Measurements from ENCODE around the gene CALD1.
A peak's percentile ranks its signal among the peaks of the same experiment; 100 is the strongest.

The CALD1 gene

DNA sequence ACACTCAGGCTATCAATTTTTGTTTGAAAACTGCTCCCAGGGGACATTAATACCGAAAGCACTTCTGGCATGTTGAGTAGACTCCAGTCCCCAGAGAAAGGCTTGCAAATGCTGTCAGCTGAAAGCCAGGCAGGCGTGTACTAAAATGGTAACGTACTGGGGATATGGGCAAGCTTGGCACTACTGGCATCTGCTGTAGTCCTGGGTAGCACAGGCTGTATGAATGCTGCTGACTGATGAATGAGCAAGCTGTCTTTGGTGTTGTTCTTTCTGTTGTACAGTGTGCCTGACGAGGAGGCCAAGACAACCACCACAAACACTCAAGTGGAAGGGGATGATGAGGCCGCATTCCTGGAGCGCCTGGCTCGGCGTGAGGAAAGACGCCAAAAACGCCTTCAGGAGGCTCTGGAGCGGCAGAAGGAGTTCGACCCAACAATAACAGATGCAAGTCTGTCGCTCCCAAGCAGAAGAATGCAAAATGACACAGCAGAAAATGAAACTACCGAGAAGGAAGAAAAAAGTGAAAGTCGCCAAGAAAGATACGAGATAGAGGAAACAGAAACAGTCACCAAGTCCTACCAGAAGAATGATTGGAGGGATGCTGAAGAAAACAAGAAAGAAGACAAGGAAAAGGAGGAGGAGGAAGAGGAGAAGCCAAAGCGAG, 153.4 kb downstream of the CALD1 start:
- no peak for DNase-seq

DNA sequence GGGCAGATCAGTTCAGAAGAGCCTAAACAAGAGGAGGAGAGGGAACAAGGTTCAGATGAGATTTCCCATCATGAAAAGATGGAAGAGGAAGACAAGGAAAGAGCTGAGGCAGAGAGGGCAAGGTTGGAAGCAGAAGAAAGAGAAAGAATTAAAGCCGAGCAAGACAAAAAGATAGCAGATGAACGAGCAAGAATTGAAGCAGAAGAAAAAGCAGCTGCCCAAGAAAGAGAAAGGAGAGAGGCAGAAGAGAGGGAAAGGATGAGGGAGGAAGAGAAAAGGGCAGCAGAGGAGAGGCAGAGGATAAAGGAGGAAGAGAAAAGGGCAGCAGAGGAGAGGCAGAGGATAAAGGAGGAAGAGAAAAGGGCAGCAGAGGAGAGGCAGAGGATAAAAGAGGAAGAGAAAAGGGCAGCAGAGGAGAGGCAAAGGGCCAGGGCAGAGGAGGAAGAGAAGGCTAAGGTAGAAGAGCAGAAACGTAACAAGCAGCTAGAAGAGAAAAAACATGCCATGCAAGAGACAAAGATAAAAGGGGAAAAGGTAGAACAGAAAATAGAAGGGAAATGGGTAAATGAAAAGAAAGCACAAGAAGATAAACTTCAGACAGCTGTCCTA, 154.1 kb downstream of the CALD1 start:
- DNase-seq: no peak

DNA sequence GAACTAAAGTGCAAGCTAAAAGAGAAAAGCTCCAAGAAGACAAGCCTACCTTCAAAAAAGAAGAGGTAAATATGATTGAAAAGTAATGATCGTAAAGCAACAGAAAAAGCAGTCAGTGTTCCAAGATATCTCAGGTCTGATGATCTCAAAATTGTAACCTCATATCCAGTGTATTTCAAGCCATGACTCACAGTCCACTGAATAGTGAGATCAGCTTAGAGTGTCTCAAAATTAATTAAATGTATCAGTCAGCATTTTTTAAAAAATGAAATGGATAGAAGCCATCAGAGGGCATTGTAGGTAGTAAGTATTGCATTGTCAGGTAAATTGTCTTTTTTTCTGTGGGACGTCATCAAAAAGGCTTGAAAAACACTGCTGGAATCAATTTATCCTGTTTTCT, 156.3 kb downstream of the CALD1 start:
- DNase-seq: no peak

DNA sequence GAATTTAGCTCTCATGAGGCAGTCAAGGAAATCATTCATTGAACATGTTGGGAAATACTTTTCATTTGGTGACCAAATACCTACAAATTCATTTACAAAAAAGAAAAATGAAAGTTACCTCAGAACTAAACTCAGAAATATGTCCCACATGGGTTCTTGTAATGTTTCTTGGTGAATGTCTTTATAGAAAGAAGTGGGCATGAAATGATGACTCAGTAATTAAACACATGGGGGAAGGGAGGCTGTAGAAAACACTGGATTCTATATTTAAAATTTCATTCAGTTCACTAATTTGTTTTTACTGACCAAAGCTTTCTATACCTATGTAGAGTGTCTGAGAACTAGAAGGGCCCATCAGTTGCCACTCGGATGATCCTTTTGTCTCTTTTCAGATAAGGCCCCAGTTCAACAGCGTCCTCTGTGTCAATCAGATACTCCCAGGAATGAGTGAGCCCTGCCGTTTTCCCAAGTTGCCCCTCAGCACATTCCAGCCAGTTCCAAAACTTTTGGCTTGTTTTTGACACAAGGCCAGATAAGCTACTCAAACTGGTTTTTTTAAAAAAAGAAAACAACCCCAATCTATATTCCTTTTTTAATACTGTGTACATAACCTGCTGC, 157.6 kb downstream of the CALD1 start:
- DNase-seq: no peak

DNA sequence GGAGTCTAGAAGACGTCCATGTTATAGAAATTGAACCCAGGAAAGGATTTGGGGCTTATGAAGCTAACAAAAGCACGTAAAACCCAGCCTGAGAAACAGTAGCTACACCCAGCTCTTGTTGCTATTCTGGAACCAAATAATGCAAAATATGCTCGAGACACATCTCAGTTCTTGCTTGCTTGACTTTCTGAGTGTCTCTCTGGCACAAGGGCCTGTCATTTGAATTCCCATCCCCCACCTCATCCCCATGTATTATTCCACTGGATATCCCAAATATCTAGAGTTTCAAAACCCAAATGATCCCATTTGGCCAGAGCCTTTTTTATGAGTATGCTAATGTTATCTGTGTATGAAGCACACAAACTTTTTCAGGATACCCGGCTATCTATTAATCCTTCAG, 158.7 kb downstream of the CALD1 start:
- no peak for DNase-seq

DNA sequence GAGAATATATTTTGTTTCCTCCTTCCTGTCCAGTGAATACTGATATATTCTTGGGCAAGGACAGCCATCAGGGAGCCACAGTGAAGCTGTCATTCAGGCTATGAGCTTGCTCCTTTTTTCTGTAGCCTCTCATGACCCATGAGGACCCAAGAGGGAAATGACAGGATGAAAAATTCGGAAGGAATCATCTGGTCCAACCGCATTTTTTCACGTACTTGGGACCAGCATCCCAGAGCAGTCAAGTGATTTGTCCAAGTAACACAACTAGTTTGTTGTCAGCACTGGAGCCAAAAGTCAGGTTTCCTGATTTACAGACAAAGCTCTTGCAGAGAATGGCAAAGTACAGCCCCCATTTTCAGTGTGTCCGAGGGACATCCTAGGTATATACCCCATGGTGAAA, 159.7 kb downstream of the CALD1 start:
- no peak for DNase-seq

DNA sequence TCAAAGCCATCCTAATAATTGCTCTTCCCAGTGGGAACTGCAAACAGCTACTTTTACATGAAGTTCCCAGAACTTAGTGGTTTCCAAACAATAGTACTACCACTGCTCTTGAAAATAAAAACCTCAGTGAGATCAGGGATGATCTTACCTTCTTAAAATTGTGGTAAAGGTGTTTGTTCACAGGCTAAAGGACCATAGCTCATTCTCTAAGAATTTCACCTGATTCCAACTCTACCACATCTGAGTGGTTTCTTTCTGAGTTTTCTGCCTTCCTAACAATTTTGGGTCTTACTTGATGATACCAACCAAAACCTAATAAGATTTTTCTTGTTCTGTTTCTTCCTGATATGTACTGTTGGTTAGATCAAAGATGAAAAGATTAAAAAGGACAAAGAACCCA, 161.3 kb downstream of the CALD1 start:
- DNase-seq: no peak

DNA sequence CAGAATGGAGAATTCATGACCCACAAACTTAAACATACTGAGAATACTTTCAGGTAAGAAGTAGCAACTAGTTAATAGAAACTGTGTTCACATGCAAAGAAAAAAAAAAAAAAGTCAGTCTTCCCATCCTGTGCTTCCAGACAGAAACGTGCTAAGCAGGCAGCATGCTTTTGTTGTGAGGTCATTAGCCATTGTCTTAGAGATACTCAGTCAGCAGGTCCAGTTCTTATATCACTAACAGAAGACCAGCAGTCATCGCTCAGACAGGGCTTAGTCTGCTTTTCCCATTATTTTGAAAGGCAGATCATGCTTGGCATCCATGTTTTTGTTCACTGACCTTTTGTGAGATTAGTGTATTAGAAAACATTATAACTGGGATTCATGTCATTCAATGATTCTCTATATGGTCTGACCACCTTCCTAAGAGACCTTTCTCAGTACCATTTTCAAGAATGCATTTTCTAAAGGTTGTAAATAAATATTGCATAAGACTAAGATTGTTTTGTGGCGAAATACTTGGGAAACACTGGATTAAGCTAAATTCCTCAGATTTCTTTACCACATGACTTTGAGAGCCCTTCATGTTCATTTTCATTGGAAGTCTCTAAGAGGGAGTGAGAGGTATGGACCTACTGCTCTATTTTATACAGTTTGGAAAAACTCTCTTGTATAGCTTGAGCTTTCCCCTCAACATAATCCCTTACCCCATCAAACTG, 161.9 kb downstream of the CALD1 start:
- no peak for DNase-seq

DNA sequence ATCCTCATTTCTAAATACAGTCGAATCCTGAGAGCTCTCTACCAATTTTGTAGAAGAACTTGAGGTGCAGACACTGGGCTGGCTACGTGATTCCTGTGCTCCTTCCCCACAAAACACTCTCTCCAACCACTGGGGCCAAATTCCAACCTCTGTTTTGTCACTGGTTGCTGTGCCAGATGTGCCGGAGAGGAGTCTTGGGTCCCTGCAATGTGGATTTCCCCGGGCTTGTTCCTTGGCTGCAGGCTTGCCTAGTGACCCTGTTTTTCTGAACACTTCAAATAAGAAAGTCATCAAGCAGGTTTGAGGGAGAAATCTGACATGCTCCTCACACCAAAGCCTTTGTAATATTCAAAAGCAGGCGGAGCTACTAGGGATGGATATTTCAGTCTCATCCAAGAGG, 162.5 kb downstream of the CALD1 start:
- no peak for DNase-seq

DNA sequence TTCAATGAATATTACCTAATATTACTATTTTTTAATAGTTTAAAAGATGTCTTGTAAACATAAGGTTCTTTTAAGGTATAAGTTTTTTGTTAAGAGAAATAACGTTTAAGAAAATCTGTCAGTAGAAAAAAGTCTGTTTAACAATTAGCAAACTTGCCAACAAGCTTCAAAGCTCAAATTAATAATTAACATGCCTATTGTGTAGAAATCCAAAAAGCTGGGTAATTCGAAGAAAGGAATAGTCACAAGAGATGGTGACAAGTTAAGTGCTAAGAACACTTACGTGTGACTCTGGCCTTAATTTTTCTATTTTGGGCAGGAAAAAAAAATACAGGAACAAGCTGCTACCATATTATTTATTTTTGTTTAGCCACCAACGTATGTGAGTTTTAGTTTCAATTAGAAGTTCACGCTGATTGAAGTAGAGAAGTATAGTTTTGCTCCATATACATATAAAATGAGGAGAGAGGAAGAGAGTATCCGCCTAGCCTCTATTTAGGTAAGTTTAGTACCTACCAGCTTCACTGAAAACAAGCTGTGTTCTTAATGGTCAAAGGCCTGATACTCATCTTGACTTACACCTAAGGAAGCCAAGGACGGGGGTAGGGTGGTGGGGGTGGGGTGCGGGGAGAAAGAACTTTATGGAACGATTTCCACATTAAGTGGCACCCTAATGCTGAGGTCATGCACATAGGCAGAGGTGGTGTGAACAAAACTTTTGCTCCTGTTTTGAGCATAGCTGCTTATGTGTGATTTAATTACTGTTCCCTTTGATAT, 163.4 kb downstream of the CALD1 start:
- no peak for DNase-seq

DNA sequence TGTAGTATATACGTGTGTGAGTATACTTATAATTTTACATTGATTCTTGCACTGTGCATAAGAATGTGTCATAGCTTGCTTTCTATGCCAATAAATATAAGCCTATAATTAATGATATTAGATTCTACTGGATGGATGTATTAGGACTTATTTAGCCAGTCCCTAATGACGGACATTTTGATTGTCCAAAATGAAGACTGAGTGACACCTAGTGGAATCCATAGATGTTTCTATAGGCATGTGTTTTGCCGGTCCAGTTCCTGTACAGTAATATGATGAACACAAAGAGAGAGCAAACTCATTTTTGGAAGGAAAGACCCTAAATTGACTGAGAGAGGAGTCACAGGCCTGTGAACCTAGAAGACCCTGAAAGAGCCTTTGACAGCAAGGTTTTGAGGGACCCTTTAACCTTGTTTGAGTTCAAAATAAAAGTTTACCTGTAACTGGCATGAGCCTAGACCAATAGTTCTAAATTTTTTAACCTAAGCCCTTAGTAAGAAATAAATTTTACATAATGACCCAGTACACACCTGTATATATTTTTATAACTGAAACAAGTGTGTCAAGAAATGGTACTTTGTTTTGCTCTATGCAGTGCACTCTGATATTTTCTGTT, 164.5 kb downstream of the CALD1 start:
- DNase-seq: peak; percentile 27

DNA sequence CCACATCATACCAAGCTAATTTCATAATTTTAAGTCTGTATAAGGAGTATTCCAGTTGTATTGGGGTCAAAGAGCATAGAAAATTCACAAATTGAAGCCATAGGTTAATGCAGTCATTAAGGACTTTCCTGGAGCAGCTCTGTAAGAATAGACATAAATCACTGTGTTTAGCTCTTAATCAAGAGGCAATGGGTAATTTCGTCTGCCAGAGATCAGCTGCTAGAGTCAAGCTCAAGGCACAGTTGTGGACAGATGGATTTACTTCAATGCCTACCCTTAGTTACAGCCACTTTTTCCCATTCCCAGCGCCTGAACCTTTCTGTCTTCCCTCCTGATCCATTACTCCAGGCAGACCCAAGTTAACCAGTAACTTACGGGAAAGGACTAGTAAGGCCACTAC, 166.3 kb downstream of the CALD1 start:
- peak; percentile 15 for DNase-seq

DNA sequence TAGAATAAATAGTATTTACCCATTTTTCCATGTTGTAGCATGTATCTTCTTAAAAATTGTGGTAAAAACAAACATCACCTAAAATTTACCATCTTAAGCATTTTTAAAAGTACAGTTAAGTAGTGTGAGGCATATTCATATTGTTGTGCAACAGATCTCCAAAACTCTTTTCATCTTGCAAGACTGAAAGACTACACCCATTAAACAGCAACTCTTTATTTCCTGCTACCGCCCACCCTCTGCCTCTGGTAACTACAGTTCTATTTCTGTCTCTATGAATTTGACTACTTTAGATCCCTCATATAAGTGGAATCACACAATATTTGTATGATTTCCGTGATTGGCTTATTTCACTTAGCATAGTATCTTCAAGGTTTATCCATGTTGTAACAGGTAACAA, 166.8 kb downstream of the CALD1 start:
- no peak for DNase-seq

DNA sequence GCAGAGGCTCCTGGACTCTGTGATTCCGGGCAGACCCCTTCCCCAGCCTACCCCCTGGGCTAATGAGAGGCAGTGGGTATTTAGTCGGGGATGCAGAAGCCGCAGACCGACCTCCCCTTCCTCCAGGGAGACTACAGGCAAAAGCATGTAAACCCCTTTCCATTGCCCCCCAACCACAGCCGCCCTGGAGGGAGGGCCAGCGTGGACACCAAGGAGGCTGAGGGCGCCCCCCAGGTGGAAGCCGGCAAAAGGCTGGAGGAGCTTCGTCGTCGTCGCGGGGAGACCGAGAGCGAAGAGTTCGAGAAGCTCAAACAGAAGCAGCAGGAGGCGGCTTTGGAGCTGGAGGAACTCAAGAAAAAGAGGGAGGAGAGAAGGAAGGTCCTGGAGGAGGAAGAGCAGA, 167.9 kb downstream of the CALD1 start:
- no peak for DNase-seq

DNA sequence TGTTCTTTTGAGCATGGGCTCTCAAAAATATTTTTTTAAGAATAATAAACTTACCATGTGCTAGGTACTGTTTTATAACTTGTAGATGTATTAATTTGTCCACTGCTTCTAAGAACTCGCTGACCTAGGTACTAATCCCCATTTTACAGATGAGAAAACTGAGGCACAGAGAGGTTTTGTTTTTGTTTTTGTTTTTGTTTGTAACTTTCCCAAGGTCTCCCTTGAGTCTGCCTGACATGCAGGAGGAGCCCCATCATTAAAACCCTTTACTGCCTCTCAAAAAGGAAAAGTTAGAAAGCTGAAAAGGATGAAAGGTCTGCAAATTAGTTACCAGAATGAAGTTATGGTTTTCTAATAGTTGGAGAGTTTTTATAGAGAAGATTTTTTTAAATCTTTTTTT, 168.4 kb downstream of the CALD1 start:
- no peak for DNase-seq

DNA sequence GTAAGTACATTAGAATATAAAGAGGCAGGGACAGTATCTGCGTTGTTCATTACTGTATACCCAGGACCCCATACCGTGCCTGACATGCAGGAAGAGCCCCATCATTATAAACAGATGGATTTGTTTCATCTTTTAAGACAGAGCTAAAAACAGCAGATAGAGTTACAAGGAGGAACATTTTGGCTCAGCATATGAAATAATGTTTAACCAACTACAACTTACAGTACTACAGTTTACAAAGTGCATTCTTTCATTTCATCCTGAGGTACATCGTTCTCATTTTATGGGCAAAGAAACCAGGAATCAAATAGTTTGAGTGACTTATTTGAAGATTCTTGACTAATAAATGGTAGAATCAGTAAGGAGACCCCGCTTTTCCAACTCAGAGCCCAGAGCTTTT, 168.8 kb downstream of the CALD1 start:
- DNase-seq: no peak

DNA sequence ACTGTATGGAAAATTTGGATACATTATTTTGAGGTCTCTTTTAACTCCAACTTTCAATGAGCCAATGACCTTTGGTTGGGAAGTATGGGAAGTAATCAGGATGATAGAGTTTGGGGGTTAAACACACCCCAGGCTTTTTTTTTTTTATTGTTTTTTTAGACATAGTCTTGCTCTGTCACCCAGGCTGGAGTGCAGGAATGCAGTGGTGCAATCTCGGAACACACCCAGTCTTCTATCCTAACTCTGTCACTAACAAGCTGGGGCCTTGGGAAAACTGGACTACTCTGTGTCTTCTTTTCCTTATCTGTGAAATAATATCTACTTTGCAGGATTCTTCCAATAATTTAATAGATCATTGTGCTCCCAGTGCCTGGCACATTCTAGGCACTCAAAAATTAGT, 169.3 kb downstream of the CALD1 start:
- no peak for DNase-seq

DNA sequence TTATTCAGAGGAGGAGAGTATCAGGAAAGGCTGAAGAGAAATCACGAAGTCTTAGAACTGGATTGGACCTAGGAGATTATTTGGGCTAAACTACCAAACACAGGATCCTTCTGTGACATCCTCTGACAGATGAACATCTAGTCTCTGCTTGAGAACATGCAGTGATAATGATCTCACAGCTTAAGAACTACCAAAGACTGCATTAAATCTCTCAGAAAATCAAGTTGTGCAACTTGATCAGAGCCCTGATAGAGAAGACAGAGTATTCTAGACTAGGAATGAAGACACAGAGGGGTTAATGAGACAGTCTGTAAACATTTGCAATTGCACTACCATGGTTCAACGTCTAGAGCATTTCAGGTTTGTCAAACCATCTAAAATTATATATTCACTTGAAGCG, 169.7 kb downstream of the CALD1 start:
- DNase-seq: no peak

DNA sequence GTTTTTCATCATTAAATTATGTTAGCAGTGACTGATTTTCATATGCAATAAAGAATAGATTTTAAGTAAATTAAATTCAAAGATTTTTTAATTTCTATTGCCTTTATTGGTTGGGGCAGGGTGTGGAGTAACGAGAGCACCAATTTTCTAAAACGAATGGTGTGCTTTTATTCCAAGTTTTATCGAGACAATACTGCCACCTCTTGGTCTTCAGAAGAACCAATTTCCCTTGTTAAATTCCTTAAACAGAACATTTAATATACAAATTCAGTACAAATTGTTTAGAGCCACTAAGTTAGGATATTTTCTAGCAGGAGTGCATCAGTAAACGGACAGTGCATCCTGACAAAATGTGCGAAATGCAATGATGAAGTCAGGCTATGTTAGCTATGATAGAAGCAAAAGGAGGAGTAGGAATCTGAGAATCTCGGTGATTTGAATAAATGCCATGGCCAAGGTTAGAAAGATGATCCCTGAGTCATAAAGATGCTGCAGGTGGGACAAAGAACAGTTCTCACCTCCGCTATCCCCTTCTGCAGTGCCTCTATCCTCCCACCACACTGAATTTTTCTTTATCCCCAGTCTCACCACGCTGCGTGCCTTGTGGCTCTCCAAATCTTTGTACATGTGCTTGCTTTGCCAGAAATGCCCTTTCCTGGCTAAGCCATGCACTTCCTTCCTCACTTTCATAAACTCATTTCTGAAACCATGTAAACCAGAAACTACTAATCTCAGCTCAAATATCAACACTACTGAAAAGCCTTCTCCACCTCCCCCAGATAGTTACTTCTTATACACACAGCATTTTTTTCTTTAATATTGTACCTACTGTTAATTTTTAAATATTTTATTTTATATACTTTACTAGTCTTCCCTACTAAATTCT, 175.0 kb downstream of the CALD1 start:
- DNase-seq: peak; percentile 49

DNA sequence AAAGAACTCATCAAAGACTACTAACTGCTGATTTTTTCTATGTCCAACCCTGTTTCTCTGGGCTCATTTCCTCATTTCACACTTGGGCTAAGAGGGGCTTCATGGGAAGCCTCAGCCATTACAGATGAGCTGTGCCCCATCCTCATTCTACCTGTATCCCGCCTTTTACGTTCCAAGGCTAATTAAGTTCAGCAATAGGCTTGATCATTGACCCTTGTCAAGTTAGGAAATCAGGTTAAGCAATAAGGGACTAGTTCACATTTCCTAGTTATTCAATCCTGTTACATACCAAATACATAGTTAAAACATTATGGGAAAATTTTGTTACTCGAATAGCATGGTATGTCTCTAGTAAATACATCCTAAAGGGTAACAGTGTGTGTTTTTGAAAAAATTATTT, 177.6 kb downstream of the CALD1 start:
- DNase-seq: no peak

DNA sequence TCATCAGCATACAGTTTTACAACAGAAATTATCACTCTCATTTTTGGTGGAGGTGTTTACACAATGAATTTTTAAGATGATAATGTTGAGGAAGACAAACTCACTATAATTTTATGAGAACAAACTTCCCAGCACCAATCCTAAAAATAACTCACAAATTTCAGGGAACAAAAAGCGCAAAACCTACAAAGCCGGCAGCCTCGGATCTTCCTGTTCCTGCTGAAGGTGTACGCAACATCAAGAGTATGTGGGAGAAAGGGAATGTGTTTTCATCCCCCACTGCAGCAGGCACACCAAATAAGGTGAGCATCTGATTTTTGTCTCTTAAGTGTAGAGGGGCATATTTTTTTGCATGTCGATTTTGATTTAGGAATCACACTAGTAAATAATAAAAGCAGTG, 180.4 kb downstream of the CALD1 start:
- DNase-seq: no peak

DNA sequence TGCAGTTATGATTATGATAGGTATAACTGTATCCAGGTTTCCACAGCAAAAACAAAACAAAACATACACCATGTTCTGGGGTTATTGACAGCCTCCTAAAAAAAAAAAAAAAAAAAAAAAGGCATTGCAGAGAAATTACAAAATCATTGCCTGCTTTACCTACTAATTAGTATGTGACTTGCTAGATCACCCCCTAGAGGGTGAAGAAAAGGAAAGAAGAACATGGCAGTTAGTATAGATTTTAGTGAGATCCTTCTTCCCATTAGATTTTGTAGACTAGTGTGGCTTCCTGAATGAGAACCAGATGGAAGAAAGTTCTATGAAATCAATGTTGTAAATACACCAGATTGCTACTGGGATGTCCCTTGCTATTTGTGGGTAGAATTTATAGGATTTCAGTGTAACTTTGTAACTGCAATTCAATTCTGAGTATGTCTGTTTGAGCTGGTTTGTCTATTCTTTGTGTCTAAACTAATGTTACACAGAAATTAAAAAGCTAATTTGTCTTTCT, 182.9 kb downstream of the CALD1 start:
- DNase-seq: no peak

Data from NCI-H69 (cell line).